DND-41 (cell line): ENCODE results near the gene SLC13A3.

Source experiments
- ATAC-seq: fragments of 200-7000 bp; cut with Tn5 transposase; 3 replicates; pipeline ENCODE4 v1.9.1; 2021; ENCODE audit warnings: low read depth; ENCODE audit not compliant: insufficient read depth
- DNase-seq: peaks from one replicate; pipeline ENCODE4 v3.0.0-alpha.2; 2020
- H2AFZ ChIP-seq: 2 replicates; pipeline ENCODE4 v1.6.0; 2012; ENCODE audit warnings: low read depth, low read length
- H3K27ac ChIP-seq: 2 replicates; pipeline ENCODE4 v1.5.1; 2012; ENCODE audit warnings: low read length, inconsistent platforms
- H3K27me3 ChIP-seq: fragments of 200-600 bp; sonication (generic); 2 replicates; pipeline ENCODE4 v1.6.0; 2012; ENCODE audit warnings: low read length, mild to moderate bottlenecking, inconsistent platforms; ENCODE audit not compliant: insufficient read depth, poor library complexity
- H3K36me3 ChIP-seq: 2 replicates; pipeline ENCODE4 v1.5.1; 2012; ENCODE audit warnings: low read length, inconsistent platforms; ENCODE audit not compliant: insufficient read depth
- H3K4me1 ChIP-seq: 2 replicates; pipeline ENCODE4 v1.5.1; 2012; ENCODE audit warnings: mild to moderate bottlenecking, low read length; ENCODE audit not compliant: insufficient read depth
- H3K4me2 ChIP-seq: 2 replicates; pipeline ENCODE4 v1.6.0; 2012; ENCODE audit warnings: mild to moderate bottlenecking, moderate library complexity, low read length, inconsistent platforms; ENCODE audit not compliant: insufficient read depth
- H3K4me3 ChIP-seq, 2 experiments: fragments of 200-600 bp in 1 of 2; shearing (Covaris generic) in 1 of 2; 2 replicates each; pipeline ENCODE4 v1.5.1; 2012 to 2016; ENCODE audit warnings: inconsistent platforms in 2 of 2, low read length in 2 of 2, mild to moderate bottlenecking in 2 of 2, low read depth in 1 of 2, moderate library complexity in 1 of 2
- H3K79me2 ChIP-seq: 2 replicates; pipeline ENCODE4 v1.6.0; 2012; ENCODE audit warnings: low read length, inconsistent platforms; ENCODE audit not compliant: insufficient read depth
- H3K9ac ChIP-seq: 2 replicates; pipeline ENCODE4 v1.6.0; 2012; ENCODE audit warnings: low read depth, mild to moderate bottlenecking, inconsistent platforms, low read length, moderate library complexity
- H3K9me3 ChIP-seq: 2 replicates; pipeline ENCODE4 v1.5.1; 2012; ENCODE audit warnings: low read length, moderate library complexity, mild to moderate bottlenecking, inconsistent platforms; ENCODE audit not compliant: insufficient read depth, severe bottlenecking
- H4K20me1 ChIP-seq: 2 replicates; pipeline ENCODE4 v1.6.0; 2012; ENCODE audit warnings: low read length; ENCODE audit not compliant: insufficient read depth
- CTCF ChIP-seq: IDR thresholded peaks from 2 replicates; pipeline ENCODE4 v1.5.1; 2012; ENCODE audit warnings: borderline replicate concordance, low read length, moderate library complexity, mild to moderate bottlenecking; ENCODE audit not compliant: poor library complexity, severe bottlenecking; ENCODE audit errors: extremely low read depth
- EZH2 ChIP-seq: IDR thresholded peaks from 3 replicates; pipeline ENCODE4 v1.6.1; 2012; ENCODE audit warnings: borderline replicate concordance, low read depth, mild to moderate bottlenecking, moderate library complexity, low read length, inconsistent platforms; ENCODE audit not compliant: severe bottlenecking

SLC13A3 gene

DNA sequence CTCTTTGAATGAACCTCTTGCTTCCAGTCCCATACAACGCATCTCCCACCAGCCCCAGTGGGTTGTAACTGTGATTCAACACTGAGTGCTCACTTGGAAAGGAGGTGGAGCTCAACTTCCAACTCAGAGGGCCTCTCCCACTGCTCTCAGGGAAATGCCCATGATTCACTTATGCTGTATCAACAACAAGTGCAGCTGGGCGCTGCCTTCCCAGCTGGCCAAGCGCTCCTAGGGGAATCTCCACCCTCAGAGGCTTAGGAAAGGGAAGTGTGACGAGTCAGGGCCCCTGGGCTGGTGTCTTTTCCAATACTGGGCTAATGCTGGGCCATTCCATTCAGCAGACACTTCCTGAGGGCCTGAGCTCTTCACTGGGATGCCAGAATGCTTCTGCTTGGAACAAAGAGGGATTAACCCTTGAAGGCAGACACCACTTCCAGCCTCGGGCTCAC, 92.7 kb downstream of the SLC13A3 start:
- ATAC-seq (no peak), DNase-seq (no peak)
- TF ChIP-seq EZH2 (no peak), CTCF (no peak)
- no peak overlapping the region for H3K4me3 ChIP-seq
- H3K27me3 ChIP-seq: peaks cover 4% of the 10 kb centered on the region
- H3K9ac ChIP-seq: no peak overlapping the region
- H3K79me2 ChIP-seq: no peaks in the 10 kb centered on the region
- no peak overlapping the region for H3K27ac ChIP-seq
- H4K20me1 ChIP-seq: no peaks in the 10 kb centered on the region
- H2AFZ ChIP-seq: no peak overlapping the region
- H3K4me2 ChIP-seq: no peak overlapping the region
- no peaks in the 10 kb centered on the region for H3K9me3 ChIP-seq
- H3K36me3 ChIP-seq: no peaks in the 10 kb centered on the region
- no peaks in the 10 kb centered on the region for H3K4me1 ChIP-seq

DNA sequence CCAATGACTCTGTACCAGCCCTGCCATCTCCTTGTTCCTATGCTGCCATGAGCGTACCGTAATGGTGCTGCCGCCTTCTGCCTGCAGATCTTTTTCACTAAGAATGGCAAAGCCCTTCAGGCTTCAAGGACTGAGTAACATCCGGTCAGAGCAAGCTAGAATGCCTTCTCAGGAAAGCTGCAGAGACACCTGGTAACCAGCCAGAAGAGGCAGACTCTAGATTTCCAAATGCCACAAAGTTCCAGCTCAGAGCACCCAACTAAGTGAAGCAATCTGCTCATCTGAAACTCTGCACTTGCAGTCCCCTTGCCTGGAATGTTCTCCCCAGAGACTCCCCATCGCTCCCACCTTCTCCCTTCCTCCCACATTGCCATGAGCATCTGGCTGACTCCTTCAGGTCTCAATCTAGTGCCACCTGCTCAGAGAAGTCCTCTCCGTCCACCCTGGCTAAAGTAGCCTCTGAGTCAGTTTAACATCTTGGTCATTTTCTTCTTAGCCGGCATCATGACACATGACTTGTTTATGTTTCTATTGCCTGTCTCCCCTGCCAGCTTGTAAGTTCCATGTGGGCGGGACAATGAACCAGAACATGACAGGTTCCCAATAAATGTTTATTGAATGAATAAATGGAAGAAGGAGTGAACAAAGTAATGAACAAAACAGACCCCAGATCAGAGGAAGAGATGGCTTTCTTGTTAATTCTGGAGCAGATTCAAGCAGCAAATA, 93.9 kb downstream of the SLC13A3 start:
- Histone ChIP-seq H3K36me3 (no peaks in the 10 kb centered on the region), H3K4me3 (no peak overlapping the region), H3K4me1 (peaks cover 7% of the 10 kb centered on the region), H2AFZ (no peak overlapping the region), H3K9me3 (no peaks in the 10 kb centered on the region), H3K4me2 (no peak overlapping the region), H3K79me2 (no peaks in the 10 kb centered on the region), H3K9ac (no peak overlapping the region), H3K27ac (no peak overlapping the region), H4K20me1 (no peaks in the 10 kb centered on the region), H3K27me3 (peaks cover 4% of the 10 kb centered on the region)
- no peak for TF ChIP-seq CTCF
- no peak for TF ChIP-seq EZH2
- ATAC-seq (no peak), DNase-seq (no peak)

DNA sequence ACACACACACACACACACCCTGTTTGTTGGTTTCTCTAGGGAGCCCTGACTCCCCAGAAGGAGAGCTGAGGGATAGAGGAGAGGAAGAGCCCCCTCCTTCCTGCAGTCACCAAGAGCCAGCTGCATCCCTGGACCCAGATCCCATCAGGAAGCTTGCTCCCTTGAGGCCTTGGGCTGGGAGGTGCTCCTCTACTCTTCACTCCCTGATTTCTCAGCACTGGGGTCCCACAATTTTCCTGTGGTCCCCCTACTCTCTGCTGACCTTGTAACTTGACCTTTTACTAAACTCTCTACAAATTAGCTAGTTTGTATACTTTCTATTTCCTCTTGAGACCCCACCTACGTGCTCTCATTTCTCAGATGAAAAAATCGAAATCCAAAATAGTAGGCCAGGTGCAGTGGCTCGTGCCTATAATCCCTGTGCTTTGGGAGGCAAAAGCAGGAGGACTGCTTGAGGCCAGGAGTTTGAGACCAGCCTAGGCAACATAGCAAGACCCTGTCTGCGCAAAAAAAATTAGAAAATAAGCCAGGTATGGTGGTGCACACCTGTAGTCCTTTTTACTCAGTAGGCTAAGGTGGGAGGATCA, 95.8 kb downstream of the SLC13A3 start:
- Histone ChIP-seq H3K4me3 (no peak overlapping the region), H3K36me3 (no peaks in the 10 kb centered on the region), H2AFZ (no peak overlapping the region), H4K20me1 (0 out of 2 replicates have a peak, but pooled peaks cover under 1% of the 10 kb centered on the region), H3K79me2 (no peaks in the 10 kb centered on the region), H3K9me3 (no peaks in the 10 kb centered on the region), H3K4me2 (no peak overlapping the region), H3K27me3 (peaks cover 4% of the 10 kb centered on the region), H3K27ac (no peak overlapping the region), H3K9ac (no peak overlapping the region), H3K4me1 (peaks cover 7% of the 10 kb centered on the region)
- ATAC-seq (no peak), DNase-seq (no peak)
- TF ChIP-seq CTCF (no peak), EZH2 (no peak)
